Suppressor macrophage treated with lipopolysaccharide for 1 hour (primary cell): Measurements from ENCODE around the gene KCNQ1.
A peak's percentile ranks its signal among the peaks of the same experiment; 100 is the strongest.

ENCODE experiments used
- DNase-seq, 3 donors: peaks; one replicate each; pipeline ENCODE4 v3.0.0-alpha.2; 2020 to 2022

Gene KCNQ1

DNA sequence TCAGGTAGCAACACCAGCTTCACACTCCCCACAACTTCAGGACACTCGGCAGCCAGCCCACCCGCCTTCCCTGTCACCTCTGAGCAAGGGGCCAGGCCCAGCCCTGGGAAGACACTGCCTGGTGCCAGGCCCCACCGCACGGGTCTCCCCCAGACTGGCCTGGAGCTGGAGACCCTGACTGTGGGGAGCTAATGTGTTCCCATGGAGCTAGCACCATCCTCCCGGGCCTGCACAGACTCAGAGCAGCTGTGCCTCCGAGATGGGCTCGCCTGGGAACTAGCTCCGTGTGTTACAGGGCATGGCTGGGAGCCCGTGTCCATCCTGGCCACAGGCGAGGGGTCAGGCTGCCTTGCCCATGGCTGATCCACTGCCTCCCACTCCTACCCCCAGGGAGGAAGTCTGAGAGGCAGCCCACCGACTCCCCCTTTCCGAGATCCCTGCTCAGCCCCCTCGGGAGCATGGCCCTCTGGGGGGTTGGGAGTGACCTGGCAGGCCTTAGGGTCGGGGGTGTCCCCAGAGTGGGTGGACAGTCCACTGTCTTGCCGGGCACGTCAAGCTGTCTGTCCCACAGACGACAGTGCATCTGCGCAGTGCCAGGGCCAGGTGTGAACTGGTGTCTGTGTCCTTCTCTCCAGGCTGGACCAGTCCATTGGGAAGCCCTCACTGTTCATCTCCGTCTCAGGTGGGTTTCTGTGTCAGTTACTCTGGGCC is 331.7 kb downstream of the KCNQ1 start:
- no peak for DNase-seq

- no peak for DNase-seq
These were observed 332.6 kb downstream of the KCNQ1 start for GRCh38 chr11:2777386-2777785.

DNA sequence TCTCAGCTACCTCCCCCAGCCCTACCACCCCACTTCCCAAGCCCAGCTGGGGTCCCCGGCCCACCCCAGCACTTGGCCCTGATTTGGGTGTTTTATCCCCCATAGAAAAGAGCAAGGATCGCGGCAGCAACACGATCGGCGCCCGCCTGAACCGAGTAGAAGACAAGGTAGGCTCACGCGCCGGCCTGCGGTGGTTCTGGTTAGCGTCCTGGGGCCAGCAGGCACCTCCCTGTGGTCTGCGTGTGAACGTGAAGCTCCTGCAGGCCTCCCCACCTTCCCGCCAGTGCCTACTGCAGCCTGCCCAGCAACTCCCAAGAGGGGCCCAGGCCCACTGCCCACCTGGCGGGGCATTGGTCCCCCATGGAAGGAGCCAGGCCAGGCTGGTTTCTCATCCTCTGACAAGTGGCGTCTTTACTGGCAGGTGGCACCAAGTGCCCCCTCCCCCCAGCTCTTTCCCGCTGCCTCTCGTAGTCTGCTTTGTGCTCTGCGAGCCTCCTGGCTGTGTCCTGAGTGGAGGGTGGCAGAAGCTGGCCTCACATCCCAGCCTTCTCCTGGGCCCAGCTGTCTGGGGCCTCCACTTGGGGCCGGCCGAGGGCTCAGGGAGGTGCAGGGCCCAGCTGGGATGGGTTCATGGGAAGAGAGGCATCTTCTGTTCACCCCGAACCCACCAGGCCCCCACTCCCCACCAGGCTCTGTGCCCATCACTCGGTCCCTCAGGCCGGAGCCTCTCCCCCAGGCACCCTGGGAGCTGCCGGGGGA is 333.2 kb downstream of the KCNQ1 start:
- no peak for DNase-seq

DNA sequence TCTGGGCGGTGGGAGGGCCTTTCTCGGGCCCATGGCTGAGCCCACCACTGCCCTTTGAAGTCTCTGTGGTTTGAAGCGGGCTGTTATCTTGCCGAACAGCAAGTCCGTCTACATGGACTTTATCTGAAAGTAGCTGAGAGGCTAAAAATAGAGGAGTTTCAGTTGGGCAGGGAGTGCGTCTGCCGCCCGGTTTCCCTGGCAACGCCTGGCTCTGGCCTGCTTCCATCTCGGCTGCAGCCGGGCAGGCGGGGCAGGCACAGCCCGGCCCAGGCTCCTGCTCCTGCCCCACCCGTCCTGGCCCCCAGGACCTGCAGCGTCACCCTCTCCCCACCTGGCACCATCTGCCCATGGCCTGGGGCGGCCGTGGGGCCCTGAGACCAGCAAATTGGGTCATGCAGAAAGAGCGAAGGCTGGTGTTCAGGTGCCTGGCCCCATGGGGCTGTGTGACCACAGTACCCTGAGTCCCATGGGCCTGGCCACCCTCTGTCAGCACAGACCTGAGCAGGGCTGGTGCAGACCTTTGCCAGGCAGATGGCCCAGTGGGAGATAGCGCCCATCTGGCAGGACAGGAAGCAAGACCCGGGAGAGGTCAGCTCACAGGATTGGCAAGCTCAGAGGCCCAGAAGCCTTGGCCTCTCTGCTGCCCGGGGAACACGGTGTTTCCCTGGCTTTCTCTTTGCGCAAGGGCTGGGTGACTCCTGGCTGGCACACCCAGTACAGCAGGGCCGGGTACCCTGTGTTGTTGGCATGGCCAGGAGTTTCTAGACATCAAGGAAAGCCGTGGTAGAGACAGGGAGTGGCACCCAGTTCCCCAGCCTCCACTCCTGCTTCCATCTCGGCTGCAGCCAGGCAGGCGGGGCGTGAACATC is 334.1 kb downstream of the KCNQ1 start:
- DNase-seq = peak; percentile 17 to 33 (median 29)

DNA sequence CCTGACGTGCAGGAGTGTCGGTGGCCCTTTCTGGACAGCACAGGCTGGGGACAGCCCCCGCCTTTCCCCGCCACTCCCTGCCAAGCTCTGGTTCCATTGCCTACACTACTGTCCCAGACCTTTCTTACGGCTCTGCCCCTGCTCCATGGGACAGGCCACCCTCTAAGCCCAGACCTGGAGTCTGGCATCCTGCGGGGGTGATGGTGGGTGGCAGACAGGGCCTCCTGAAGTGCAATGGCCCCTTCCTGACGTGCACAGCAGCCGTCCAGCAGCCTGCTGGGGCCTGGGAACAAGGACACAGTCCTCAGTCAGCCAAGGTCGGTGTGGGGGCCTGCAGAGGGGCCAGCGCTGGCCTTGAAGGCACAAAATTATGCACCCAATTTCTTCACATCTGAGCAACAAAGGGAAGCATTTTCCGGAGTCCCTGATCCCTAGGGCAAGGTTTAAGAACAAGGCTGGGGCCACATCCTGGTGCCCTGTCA is 334.7 kb downstream of the KCNQ1 start:
- no peak for DNase-seq

DNA sequence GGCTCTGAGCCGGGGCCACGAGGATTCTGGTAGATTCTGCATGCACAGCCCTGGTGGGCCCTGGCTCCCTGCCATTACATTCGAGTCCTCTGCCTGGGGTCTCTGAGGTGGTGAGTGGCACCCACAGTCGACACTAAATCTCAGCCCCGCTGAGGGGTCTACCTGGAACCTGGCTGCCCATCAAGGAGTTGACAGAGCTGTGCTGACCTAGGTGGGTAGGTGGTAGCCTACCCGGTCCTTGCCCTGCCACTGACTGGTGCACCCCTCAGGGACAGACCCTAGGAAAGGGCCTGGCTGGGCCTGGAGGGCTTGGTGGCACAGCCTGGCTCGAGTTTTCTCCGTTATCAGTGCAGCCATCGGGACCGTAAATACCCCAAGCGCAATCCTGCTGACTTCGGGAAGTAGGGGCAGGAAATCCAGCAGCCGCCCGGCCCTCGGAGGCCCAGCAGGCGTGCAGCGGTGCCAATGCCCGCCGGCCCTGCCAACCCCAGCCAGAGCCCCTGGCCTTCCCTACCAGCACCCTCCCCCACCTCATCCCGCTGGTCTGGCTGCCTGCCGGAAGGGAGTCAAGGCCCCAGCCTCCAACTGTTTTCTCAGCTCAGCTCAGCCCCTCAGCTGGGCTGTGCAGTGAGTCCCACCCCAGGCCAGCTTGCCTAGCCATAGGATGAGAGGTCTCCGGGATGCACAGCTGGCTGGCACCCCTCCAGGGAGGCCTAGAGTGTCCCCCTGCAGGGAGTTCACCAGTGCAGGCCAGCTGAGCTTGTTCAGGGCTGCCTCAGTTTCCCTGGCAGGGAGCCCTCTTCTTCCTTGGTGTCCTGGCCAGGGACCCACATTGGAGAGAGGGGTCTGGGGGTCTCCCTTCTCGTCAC is 335.4 kb downstream of the KCNQ1 start:
- DNase-seq = no peak

DNA sequence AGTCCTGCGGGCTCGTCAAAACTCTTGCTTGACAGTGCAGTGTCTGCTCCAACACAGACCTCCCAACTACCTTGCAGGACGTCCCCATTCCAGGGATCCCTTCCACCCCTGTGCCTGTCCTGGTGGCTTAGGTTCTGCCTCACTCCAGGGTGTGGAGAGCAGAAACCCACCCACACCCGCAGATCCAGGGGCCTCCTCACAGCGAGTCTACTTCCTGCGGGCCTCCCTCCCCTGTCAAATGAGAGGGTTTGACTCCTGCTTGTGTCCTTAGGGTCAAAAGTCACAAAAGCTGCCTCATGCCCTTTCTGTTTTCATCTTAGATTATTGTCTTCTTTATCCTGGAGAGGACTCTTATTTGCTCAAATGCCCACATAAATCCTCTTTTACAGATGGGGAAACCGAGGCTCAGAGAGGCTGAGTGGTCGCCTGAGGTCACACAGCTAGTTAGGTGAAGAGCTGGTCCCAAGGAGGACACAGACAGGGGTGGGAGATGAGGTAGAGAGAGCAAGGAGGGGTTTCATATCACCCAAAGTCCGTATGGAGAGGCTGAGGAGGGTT is 336.1 kb downstream of the KCNQ1 start:
- no peak for DNase-seq

DNA sequence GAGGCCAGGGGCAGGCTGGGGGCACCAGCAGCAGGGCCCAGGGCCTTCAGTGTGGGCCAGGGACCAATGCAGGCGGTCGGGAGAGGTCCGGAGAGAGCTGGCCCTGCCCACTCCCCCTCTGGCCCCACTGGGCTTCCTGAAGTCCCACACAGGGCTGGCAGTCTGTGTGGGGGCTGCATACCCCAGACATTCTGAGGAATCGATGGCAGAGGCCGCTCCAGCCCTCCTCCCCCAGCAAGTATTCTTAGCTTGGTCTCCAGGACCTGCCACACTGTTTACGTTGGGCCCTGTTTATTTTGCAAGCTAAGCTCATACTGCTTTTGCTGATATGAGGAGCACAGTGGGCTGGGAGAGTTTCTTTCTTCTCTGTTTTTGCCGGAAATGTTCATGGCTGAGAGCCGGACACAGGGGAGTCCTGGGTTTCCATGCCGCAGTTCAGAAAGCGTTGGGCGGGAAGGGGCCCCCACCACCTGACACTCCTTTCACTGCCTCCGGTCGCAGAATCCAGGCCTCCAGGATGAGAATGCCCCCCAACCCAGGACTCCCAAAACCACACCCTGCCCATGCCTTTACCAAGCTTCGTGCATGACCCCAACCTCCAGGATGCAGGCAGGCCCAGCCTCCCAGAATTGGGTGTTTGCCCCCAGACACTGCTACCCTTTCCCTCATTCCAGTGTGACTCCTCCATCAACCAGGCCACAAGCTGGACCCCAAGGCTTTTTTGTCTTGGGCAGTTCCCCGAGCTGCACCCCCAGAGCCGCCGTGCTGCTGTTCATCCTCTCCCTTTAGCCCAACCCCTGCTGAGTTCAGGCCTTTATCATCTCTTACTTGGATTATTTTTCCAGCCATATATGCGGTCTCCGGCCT is 336.8 kb downstream of the KCNQ1 start:
- no peak for DNase-seq

DNA sequence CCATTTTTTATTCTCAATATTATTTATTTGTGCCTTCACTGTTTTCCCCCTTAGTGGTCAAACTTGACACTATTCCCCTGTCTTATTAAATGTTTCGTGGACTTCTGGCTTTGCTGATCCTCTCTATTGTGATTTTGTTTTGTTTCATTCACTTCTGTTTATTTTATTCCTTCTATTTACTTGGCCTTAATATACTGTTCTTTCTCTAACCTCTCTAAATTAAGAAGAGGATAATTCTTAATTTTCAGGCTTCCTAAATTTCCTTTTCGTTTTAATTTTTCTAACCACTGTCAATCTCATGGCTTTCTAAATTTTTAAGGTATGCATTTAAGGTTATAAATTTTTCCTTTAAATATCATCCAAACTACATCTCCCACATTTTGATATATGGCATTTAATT is 338.0 kb downstream of the KCNQ1 start:
- no peak for DNase-seq

GRCh38 chr11:2783536-2784082 is 338.8 kb downstream of the KCNQ1 start:
- DNase-seq = peak; percentile 35 to 71 (median 70)

DNA sequence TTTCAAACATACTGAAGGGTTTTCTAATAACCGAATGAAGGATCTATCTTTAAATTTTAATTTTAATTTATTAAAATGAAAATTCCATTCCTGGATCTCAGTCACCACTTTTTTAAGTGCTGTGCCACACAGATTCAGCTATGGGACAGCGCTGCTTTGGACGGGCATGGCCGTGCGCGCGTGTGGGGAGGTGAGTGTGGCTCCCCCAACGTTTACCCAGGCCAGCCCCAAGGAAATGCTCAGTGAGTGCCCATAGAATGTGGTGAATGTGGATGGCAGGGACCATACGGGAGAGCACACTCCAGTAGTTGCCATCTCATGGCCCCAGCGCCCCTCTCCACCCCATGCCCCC is 343.0 kb downstream of the KCNQ1 start:
- no peak for DNase-seq

DNA sequence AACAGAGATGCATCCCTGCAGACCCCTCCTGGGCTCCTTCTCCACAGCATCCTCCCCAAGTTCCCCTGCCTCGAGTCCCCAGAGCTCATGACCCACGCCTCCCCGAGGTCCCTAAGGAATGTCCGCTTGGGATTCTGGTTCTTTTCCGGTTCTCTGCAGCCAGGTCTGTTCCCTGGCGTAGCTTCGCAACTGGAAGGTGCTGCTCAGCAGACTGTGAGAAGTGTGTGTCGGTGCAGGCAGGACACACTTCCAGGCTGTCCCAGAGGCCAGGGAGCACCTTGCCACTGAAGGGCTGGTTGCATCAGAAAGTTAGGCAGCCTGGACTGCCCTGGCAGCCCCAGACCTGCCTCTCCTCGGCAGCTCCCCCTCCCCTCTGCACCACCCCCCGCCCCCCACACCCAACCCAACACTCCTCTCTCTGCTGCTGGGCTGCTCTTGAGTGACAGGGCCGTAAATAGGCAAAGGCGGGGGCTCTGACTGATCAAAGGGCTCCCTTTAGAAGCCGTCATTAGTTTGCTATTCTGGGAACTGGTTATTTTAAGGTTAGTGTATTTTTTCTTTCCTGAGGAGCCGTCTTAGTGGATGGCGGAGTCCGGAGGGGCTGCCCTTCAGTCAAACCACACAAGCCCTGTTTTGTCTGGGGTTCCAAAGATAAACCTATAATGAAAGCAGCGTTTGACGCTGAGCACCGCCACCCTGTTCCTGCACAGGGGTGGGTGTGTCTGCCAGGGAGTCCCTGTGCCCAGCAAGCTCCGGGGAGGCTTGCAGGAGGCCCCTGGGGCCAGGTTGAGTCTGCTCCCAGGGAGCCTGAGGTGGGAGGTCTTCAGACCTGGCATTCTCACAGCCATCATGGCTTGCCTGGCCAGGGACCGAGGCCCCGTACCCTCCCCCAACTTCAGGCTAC is 343.6 kb downstream of the KCNQ1 start:
- no peak for DNase-seq

DNA sequence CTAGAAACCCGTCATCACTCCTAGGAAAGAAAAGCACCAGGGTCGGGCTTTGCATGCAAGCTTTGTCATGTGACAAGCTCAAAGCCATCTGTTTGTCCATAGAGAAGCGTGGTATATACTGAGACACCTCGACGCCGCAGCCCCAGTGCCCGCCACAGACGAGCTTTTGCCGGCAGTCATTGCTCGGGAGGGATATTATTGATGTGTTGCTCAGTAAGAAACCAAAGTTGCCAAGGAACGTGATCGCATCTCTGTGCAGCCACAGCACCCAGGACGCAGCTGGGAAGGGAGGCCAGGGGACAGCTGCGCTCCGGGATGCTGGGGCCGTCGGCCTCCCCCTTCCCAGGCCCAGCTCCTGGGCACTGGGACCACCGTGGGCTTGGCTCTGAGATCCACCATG is 344.5 kb downstream of the KCNQ1 start:
- no peak for DNase-seq

DNA sequence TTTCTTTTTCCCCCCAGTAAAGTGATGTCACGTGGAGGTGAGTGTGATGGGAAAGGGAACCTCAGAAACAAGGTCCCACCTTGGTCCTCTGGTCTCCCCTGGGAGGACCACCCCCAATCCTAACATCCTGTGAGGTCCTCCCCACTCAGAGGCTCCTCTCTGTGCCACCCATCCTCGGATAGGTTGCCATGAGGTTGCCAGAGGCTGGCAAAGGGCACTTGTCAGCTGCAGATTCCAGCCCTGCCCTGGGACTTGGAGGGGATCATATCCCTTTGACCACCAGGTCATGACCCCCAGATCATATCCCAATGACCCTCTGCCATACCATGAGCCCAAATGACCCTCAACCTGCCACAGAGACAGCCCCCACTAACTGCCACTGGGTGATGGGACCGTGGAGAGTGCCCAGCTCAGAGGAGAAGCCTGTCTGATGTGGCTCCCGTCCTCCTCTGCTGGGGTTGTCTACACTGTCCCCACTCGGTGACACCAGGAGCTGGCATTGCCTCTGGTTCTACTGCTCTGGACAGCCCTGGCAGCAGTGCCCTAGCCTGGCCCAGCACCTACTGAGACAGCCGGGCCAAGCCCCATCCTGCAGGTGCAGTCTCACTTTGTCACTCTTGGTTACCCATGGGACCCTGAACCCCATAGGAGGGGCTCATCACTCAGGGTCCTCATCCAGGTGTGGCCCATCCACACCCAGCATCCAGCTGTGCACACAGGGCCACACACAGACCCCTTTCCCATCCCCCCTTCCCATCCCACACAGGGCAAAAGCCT is 345.2 kb downstream of the KCNQ1 start:
- DNase-seq = no peak

- DNase-seq = no peak
These were observed 345.7 kb downstream of the KCNQ1 start for GRCh38 chr11:2790568-2790921.

- no peak for DNase-seq
These were observed 346.3 kb downstream of the KCNQ1 start for GRCh38 chr11:2791139-2791520.

- DNase-seq = no peak
These were observed 346.9 kb downstream of the KCNQ1 start for GRCh38 chr11:2791521-2792380.
